HCT116 (cell line): Measurements from ENCODE around the gene SLC12A4.

Source experiments
- CBX3 ChIP-seq: IDR thresholded peaks from 2 replicates; pipeline ENCODE4 v1.6.1; 2012; ENCODE audit warnings: low read depth
- EGR1 ChIP-seq: IDR thresholded peaks from 2 replicates; pipeline ENCODE4 v1.6.1; 2012; ENCODE audit warnings: low read depth
- ELF1 ChIP-seq: IDR thresholded peaks from 2 replicates; pipeline ENCODE4 v1.6.1; 2012; ENCODE audit warnings: low read depth, borderline replicate concordance
- EZH2 ChIP-seq: fragments of 200-600 bp; sonication (generic); IDR thresholded peaks from 2 replicates; pipeline ENCODE4 v1.6.1; 2017; ENCODE audit warnings: antibody characterized with exemption, mixed run types
- EZH2phosphoT487 ChIP-seq: fragments of 200-600 bp; IDR thresholded peaks from 2 replicates; pipeline ENCODE4 v1.6.1; 2018; ENCODE audit warnings: antibody characterized with exemption, borderline replicate concordance
- MAX ChIP-seq: IDR thresholded peaks from 2 replicates; pipeline ENCODE4 v1.6.1; 2012
- POLR2A ChIP-seq: IDR thresholded peaks from 2 replicates; pipeline ENCODE4 v1.7.0; 2011; ENCODE audit warnings: borderline replicate concordance; ENCODE audit not compliant: insufficient read depth, insufficient read length; ENCODE audit errors: extremely low read depth
- RAD21 ChIP-seq: IDR thresholded peaks from 2 replicates; pipeline ENCODE4 v1.6.1; 2012; ENCODE audit warnings: low read depth, mild to moderate bottlenecking
- SIN3A ChIP-seq: IDR thresholded peaks from 2 replicates; pipeline ENCODE4 v1.6.1; 2012; ENCODE audit warnings: low read depth
- YY1 ChIP-seq: IDR thresholded peaks from 2 replicates; pipeline ENCODE4 v1.6.1; 2011; ENCODE audit warnings: low read length, low read depth, moderate library complexity, mild to moderate bottlenecking; ENCODE audit not compliant: insufficient replicate concordance; ENCODE audit errors: extremely low read depth
- ZFX ChIP-seq: fragments of 450-650 bp; IDR thresholded peaks from 2 replicates; pipeline ENCODE4 v1.6.1; 2017
- ZNF274 ChIP-seq: fragments of 200-500 bp; sonication (Bioruptor generic); IDR thresholded peaks from 2 replicates; pipeline ENCODE4 v1.6.1; 2014; ENCODE audit warnings: mild to moderate bottlenecking, low read depth, low read length, inconsistent platforms
- TF ChIP-seq, protein P1 (sequence below), 3 experiments: fragments of 200-600 bp in 1 of 3; sonication (generic) in 1 of 3; IDR thresholded peaks in 2 of 3; conservative IDR thresholded peaks in 1 of 3; 2 replicates each; pipeline ENCODE4 v1.5.1; 2012 to 2017; ENCODE audit warnings: low read depth in 2 of 3, low read length in 2 of 3, antibody characterized with exemption in 1 of 3, borderline replicate concordance in 1 of 3, control low read depth in 1 of 3, mild to moderate bottlenecking in 1 of 3, mixed read lengths in 1 of 3, mixed run types in 1 of 3, moderate library complexity in 1 of 3; ENCODE audit not compliant: insufficient read depth in 1 of 3
- TF ChIP-seq, protein P2 (sequence below): IDR thresholded peaks from 2 replicates; pipeline ENCODE4 v1.6.1; 2012

GRCh38 chr16:67940446-67941089, 27.9 kb downstream of the SLC12A4 start:
- TF ChIP-seq RAD21 (no peak), ELF1 (no peak), MAX (no peak), YY1 (no peak), EZH2 (no peak), ZNF274 (no peak), POLR2A (no peak), CBX3 (no peak), SIN3A (no peak), ZFX (no peak), EGR1 (no peak), EZH2phosphoT487 (no peak)
- TF ChIP-seq, protein P1, sequence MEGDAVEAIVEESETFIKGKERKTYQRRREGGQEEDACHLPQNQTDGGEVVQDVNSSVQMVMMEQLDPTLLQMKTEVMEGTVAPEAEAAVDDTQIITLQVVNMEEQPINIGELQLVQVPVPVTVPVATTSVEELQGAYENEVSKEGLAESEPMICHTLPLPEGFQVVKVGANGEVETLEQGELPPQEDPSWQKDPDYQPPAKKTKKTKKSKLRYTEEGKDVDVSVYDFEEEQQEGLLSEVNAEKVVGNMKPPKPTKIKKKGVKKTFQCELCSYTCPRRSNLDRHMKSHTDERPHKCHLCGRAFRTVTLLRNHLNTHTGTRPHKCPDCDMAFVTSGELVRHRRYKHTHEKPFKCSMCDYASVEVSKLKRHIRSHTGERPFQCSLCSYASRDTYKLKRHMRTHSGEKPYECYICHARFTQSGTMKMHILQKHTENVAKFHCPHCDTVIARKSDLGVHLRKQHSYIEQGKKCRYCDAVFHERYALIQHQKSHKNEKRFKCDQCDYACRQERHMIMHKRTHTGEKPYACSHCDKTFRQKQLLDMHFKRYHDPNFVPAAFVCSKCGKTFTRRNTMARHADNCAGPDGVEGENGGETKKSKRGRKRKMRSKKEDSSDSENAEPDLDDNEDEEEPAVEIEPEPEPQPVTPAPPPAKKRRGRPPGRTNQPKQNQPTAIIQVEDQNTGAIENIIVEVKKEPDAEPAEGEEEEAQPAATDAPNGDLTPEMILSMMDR (IDR thresholded peaks at IDR 0.05 in 2 of 3, conservative IDR thresholded peaks at IDR 0.05 in 1 of 3; ENCODE audit: borderline replicate concordance in 1 of 3, insufficient read depth in 1 of 3, low read depth in 2 of 3, low read length in 2 of 3): no peak
- TF ChIP-seq, protein P2, sequence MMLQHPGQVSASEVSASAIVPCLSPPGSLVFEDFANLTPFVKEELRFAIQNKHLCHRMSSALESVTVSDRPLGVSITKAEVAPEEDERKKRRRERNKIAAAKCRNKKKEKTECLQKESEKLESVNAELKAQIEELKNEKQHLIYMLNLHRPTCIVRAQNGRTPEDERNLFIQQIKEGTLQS: no peak
